Keratinocyte (primary cell): ENCODE results near the gene GKN2.

ENCODE experiments used
- CTCF ChIP-seq, 3 experiments: IDR thresholded peaks in 1 of 3; conservative IDR thresholded peaks in 1 of 3; optimal IDR thresholded peaks in 1 of 3; 2 replicates in 2 of 3; 3 replicates in 1 of 3; pipeline versions ENCODE3 to v1.5.1; 2011; ENCODE audit warnings: low read length in 3 of 3, mild to moderate bottlenecking in 3 of 3, moderate library complexity in 2 of 3, control low read depth in 1 of 3, inconsistent platforms in 1 of 3; ENCODE audit not compliant: insufficient read depth in 2 of 3; ENCODE audit errors: extremely low read depth in 1 of 3
- EZH2 ChIP-seq: IDR thresholded peaks from one replicate; pipeline ENCODE4 v1.6.1; 2012; ENCODE audit warnings: inconsistent platforms, mild to moderate bottlenecking, low read length, moderate library complexity

GRCh38 chr2:68951899-68952298 lies 794 bp downstream of the GKN2 start:
- TF ChIP-seq CTCF (optimal IDR thresholded peaks at IDR 0.05 in 1 of 3, IDR thresholded peaks at IDR 0.05 in 1 of 3, conservative IDR thresholded peaks at IDR 0.05 in 1 of 3; ENCODE audit: extremely low read depth in 1 of 3, insufficient read depth in 2 of 3, low read length in 3 of 3) (no peak), EZH2 (no peak)
